ENCODE data around the gene ELOVL2.

ELOVL2 gene

DNA sequence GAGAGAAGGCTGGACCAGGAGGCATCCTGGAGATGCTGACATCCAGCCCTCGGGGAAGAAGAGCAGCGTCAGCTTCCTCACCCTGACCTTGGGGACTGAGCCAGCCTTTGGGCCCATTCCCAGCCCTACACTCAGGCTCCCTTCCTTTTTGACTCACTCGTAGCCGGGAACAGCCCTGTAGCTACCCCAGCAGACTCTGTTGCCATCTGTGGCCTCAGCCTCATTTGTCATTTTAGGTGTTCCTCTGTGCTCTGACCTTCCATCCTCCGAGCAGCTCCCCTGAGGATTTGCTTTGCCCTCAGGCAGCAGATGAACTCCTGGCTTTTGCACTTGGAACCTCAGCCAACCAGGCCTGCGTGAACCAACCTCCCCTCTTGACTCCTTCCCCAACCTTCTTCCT lies 67.5 kb downstream of the ELOVL2 start:
- TF ChIP-seq, protein P1, sequence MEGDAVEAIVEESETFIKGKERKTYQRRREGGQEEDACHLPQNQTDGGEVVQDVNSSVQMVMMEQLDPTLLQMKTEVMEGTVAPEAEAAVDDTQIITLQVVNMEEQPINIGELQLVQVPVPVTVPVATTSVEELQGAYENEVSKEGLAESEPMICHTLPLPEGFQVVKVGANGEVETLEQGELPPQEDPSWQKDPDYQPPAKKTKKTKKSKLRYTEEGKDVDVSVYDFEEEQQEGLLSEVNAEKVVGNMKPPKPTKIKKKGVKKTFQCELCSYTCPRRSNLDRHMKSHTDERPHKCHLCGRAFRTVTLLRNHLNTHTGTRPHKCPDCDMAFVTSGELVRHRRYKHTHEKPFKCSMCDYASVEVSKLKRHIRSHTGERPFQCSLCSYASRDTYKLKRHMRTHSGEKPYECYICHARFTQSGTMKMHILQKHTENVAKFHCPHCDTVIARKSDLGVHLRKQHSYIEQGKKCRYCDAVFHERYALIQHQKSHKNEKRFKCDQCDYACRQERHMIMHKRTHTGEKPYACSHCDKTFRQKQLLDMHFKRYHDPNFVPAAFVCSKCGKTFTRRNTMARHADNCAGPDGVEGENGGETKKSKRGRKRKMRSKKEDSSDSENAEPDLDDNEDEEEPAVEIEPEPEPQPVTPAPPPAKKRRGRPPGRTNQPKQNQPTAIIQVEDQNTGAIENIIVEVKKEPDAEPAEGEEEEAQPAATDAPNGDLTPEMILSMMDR (IDR thresholded peaks at IDR 0.05; ENCODE audit: low read depth, low read length, missing control alignments): no peak
- DNase-seq (ENCODE audit: low read depth): no peak
- no peak overlapping the region for H3K4me3 ChIP-seq (ENCODE audit: low read depth, low read length)

DNA sequence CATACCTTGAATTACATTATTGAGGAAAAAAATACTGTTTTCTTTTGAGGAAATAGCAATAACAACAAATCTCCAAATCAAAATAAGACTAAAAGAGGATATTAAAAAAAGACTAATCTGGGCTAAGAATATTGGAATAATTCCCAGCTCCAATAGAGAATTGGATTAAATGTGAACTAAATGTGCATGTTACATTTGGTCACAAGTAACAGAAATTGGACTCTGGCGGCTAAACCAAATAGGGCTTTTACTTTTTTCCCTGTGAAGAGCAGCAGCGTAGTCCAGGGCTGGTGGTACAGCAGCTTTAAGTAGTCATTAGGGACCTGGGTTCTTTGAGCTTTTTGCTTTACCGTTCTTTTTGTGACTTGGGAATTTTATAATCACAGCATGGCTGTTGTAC lies 71.9 kb downstream of the ELOVL2 start:
- TF ChIP-seq, protein P1 (IDR thresholded peaks at IDR 0.05; ENCODE audit: low read depth, low read length, missing control alignments): no peak
- no peak for DNase-seq (ENCODE audit: low read depth)
- no peak overlapping the region for H3K4me3 ChIP-seq (ENCODE audit: low read depth, low read length)

DNA sequence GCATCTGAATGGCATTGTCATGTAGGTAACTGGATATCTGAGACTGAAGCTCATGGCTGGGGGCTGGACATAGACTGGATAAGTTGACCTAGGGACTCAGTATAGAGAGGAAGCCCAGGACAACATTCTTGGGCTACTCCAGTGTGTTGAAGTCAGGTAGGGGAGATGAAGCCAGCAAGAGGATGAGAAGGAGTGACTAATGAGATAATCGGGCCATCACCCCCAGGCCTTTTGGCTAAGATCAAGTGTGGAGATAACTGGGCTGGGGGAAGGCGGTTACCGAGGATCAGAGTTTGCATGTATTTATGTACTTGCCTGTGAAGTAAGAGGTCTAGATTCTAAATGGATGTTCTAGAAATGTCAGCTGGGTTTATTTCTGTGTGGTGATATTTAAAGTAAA lies 73.4 kb downstream of the ELOVL2 start:
- no peak overlapping the region for H3K4me3 ChIP-seq (ENCODE audit: low read depth, low read length)
- TF ChIP-seq, protein P1 (IDR thresholded peaks at IDR 0.05; ENCODE audit: low read depth, low read length, missing control alignments): no peak
- no peak for DNase-seq (ENCODE audit: low read depth)

DNA sequence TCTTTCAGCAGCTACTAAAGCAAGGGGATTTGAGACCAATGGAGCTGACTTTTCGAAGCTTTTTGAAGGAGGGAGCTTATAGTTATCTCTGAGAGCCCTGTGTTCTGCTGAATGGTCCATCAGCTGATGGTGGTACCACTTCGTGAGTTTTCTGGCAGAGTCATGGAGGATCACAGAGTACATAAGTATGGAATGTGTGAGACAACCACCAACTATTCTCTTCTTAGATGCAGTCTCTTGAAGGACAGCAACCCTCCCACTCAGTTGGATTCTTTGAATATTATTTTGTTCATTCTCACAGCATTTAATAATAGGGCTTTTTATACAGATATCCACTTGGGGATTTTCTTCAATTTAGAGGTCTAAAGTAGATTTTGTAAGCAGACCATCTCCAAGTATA lies 75.3 kb downstream of the ELOVL2 start:
- H3K4me3 ChIP-seq (ENCODE audit: low read depth, low read length): no peak overlapping the region
- no peak for DNase-seq (ENCODE audit: low read depth)
- TF ChIP-seq, protein P1 (IDR thresholded peaks at IDR 0.05; ENCODE audit: low read depth, low read length, missing control alignments): no peak

DNA sequence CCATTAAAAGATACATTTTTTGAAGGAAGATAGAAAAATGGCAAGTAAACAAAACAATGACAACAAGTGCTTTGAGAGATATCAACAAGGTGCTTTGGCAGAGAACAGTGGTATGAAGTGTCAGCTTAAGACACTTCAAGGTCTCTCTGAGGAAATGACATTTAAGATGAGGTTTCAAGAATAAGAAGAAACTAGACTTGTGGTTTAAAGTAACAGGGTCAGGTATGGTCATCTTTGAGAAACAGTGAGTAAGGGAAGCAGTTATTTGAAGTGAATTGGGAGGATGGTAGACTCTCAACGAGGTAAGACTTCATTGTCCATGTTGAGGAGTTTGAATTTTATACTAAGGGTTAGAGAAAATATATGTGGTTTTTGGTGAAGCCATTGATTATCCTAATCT lies 79.4 kb downstream of the ELOVL2 start:
- peak; percentile 36 for DNase-seq (ENCODE audit: low read depth)
- H3K4me3 ChIP-seq (ENCODE audit: low read depth, low read length): no peak overlapping the region
- TF ChIP-seq, protein P1 (IDR thresholded peaks at IDR 0.05; ENCODE audit: low read depth, low read length, missing control alignments): no peak

DNA sequence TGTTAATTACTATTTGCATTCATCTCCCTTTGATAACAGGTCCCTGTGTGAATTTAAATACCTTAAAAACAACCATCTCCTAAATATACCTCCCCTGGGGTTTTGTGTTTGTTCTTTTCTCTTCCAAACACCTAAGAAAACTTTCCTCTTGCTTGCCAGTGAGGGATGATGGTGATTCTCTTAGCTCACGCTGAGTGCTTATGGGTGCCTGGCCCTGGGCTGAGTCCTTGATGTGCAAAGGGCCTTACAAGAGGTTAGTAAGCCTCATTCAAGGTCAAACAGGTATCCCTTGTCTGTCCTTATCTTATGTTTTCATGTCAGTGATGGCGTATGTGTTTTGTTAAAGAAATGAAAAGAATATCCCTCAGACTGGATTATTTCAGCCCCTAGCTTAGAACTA lies 81.0 kb downstream of the ELOVL2 start:
- no peak for DNase-seq (ENCODE audit: low read depth)
- no peak overlapping the region for H3K4me3 ChIP-seq (ENCODE audit: low read depth, low read length)
- TF ChIP-seq, protein P1 (IDR thresholded peaks at IDR 0.05; ENCODE audit: low read depth, low read length, missing control alignments): no peak

DNA sequence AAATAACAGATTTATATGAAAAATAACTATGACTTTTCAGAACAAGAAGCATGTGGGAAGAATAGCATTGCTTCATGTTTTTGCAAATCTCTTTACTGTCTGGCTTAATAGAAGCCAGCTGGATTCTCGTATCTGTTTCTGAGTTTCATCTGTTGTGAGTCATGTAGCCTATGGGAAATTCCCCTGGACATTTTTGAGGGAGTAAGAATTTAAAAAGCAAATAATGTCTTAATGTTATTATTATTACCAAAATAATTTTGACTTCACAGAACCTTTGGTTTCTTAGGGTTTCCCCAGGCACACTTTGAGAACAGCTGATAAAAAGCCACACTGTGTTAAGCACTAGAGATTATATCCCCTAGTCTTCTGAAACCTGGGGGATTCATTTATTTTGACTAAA lies 81.4 kb downstream of the ELOVL2 start:
- no peak overlapping the region for H3K4me3 ChIP-seq (ENCODE audit: low read depth, low read length)
- no peak for DNase-seq (ENCODE audit: low read depth)
- TF ChIP-seq, protein P1 (IDR thresholded peaks at IDR 0.05; ENCODE audit: low read depth, low read length, missing control alignments): no peak

Measured in GM12864 (cell line).